Measurements from ENCODE around the gene ASCL1.

Gene ASCL1

GRCh38 chr12:102953221-102953620, 4.3 kb upstream of the ASCL1 start:
- DNase-seq = no peak

- no peak for DNase-seq
Observed at GRCh38 chr12:102954134-102954533, 3.3 kb upstream of the ASCL1 start.

DNA sequence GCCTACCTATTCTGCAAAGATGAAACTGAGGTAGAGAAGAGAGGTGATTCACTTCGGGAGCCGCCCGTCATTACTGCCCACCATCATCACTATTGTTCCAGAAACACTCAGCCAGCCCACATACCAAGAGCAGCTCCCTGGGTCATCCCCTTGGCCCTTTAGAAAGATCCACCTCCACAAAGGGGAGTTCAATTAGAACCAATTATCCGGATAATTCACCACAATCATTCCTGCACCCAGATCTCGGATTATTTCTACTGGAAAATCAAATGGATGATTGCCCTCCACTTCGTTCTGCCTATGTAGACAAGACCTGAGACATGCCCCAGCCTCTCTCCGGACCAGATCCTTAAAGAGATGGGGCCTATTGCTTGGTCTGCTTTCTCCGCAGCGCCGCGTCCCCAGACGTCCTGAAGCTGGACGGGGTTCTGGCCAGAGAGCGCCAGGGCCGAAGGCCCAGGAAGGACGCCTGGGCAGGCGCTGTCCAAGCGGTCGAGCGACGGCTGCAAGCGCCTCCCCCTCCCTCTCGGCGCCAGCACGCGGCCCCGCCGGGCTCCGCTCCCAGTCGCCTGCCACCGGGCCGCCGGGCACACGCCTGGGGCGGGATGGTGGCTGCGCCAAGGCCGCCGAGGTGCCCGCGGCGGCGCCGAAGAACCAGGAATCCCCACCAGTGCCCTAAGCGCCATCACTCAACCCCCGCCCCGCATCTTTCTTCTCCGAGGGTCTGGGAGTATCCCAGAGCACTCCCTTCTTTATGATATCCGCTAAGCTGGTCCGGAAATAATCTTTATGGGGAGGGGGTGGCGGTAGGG, 1.3 kb upstream of the ASCL1 start:
- DNase-seq = no peak

DNA sequence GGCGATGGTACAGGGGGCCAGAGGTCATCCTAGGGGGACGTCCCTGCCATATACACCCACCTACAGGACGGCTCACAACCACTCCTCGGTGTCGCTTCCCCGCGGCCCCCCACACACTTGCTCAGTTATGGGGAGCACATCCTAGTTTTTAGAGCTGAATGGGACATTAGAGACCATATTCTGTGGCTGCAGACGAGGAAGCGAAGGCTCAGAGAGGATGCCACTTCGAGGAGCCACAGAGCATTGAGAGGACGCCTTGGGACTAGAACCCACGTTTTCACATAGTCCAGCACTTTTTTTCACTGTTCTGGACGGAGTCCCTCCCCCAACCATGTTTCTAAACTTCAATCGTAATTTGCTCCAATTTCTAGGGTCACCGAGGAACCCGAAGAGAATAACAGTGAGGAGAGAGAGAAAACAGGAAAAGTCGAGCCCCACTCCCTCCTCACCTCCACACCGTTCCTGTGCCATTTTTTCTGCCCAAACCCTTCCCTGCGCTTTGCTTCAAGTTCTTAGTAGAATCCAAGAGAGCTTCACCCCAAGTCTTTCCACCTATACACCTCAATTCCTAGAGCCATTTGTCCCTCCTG, 641 bp upstream of the ASCL1 start:
- no peak for DNase-seq

DNA sequence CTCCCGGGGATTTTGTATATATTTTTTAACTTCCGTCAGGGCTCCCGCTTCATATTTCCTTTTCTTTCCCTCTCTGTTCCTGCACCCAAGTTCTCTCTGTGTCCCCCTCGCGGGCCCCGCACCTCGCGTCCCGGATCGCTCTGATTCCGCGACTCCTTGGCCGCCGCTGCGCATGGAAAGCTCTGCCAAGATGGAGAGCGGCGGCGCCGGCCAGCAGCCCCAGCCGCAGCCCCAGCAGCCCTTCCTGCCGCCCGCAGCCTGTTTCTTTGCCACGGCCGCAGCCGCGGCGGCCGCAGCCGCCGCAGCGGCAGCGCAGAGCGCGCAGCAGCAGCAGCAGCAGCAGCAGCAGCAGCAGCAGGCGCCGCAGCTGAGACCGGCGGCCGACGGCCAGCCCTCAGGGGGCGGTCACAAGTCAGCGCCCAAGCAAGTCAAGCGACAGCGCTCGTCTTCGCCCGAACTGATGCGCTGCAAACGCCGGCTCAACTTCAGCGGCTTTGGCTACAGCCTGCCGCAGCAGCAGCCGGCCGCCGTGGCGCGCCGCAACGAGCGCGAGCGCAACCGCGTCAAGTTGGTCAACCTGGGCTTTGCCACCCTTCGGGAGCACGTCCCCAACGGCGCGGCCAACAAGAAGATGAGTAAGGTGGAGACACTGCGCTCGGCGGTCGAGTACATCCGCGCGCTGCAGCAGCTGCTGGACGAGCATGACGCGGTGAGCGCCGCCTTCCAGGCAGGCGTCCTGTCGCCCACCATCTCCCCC, 777 bp downstream of the ASCL1 start:
- no peak for DNase-seq

DNA sequence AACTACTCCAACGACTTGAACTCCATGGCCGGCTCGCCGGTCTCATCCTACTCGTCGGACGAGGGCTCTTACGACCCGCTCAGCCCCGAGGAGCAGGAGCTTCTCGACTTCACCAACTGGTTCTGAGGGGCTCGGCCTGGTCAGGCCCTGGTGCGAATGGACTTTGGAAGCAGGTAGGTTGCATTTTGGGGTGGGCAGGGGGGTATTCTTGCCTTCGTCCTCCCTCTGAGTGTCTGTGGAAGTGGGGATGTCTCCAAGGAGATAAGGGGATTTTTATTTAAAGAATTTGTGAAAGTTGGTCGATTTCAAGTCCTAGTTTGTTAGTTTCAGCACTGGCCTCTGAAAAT, 1.3 kb downstream of the ASCL1 start:
- no peak for DNase-seq

DNA sequence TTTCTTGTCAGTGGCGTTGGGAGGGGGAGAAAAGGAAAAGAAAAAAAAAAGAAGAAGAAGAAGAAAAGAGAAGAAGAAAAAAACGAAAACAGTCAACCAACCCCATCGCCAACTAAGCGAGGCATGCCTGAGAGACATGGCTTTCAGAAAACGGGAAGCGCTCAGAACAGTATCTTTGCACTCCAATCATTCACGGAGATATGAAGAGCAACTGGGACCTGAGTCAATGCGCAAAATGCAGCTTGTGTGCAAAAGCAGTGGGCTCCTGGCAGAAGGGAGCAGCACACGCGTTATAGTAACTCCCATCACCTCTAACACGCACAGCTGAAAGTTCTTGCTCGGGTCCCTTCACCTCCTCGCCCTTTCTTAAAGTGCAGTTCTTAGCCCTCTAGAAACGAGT, 1.9 kb downstream of the ASCL1 start:
- DNase-seq = no peak

DNA sequence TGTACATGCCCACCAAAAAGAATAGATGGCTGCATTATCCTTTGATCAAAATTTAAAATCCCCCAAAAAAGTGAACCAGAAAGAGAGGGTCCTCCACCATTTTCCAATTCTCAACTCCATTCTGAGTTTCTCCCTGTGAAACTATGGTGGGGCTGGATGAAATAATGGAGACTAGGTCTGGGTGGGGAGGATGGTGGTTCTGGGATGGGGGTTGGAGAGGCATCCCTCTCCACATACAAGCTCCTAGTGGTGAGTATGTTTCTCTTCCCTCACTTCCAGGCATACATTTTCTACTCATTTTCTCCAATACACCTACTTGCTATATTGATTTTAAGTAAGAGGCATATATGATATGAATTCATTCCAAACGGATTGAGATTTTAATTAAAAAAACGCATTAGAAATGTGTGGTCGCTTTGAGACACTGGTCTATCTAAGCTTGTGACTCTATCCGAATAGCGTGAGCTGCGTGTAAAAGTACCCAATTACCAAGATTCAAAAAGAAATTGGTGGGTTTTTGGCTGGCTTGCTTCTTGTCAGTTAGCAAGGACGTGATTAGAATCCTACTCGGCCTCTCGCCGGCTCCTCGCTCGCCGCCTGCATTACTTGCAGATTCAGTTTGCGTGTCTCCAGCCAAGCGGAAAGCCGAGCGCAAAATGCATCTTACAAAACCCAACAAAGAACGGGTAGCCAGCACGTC, 3.4 kb downstream of the ASCL1 start:
- no peak for DNase-seq

- DNase-seq = no peak
Observed at GRCh38 chr12:102961466-102961855, 4.0 kb downstream of the ASCL1 start.

GRCh38 chr12:102962532-102962931, 5.1 kb downstream of the ASCL1 start:
- DNase-seq = no peak

GRCh38 chr12:102962986-102963385, 5.5 kb downstream of the ASCL1 start:
- no peak for DNase-seq

GRCh38 chr12:102963796-102964195, 6.3 kb downstream of the ASCL1 start:
- DNase-seq = no peak

GRCh38 chr12:102964872-102965271, 7.4 kb downstream of the ASCL1 start:
- no peak for DNase-seq

- no peak for DNase-seq
Observed at GRCh38 chr12:102965281-102966155, 8.0 kb downstream of the ASCL1 start.

- no peak for DNase-seq
Observed at GRCh38 chr12:102966200-102966863, 8.9 kb downstream of the ASCL1 start.

DNA sequence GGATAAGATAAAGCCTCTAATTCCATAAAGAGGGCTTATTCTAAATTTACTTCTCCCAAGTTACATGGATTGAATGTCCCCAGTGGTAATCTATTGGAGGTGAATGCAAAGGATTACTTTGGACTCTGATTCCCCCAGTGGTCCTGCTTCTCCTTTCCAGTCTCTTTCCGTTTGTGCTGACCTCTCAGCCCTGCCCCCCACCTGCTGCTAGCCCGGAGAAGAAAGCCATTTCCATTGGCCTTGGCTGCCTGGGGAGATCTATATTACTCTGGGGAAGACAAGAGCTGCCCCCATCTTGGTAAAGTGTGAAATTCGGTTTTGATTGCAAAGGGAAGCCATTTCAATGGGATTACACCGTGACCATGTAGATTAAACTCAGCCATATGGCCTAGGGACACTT, 13.3 kb downstream of the ASCL1 start:
- DNase-seq = no peak

DNA sequence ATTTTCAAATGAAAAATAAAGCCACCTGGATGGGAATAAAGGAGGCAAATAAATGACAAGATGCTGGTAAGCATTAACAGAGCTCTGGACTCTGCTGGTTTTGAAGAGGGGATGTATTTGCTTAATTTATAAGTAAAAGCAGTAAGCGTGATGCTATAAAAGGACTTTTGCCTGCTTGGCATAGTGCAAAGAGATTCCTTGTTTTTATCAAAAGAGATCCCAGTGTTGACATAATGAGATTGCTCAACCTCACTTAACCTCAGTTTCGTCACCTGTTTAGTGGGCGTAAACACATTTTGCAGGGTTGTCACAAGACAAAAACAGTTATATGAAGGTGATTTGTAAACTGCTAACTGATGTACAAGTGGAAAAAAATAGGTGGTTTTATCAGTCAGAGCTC, 13.8 kb downstream of the ASCL1 start:
- no peak for DNase-seq

GRCh38 chr12:102973583-102973982, 16.1 kb downstream of the ASCL1 start:
- DNase-seq = no peak

- DNase-seq = no peak
Observed at GRCh38 chr12:102976609-102977280, 19.3 kb downstream of the ASCL1 start.

DNA sequence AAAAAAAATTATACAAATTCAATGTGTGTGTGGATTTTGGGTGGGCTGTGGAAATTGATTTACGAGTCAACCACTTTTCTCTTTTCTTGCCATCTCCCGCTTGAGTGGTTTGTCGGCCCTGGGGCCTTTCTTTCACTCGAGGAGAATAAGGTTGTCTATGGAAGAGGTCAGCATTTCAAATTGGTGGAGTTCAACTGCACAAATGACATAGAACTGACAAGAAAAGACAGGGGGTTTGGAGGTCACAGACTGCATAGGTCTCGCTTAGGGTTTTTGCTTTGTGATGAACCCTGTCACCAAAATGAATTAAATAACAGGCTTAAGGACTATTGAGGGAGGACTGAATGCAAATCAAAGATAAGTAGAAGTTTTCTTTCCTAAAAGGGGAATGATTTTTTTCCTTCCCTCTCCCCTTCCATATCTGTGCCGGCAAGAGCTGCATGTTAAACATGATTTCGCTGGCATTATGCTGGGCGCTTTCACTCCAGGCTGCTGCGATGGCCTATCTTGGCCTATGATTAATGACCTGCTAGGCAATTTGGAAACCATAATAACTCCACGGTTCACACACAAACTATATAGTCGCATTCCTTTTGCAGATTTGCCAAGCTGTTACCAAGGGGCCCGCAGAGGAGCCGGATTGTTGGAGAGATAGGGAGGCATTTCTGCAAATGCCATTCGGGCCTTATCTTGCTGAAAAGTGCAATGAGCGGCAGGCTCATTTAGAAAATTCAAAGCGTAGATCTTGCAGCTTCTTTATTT, 20.7 kb downstream of the ASCL1 start:
- no peak for DNase-seq

GRCh38 chr12:102980350-102980749, 22.9 kb downstream of the ASCL1 start:
- no peak for DNase-seq

All from CD4-positive, alpha-beta T cell treated with Interleukin-21 for 1 hour (primary cell).